Effector memory CD8-positive, alpha-beta T cell (primary cell): ENCODE data around the gene DKK2.

Experiments
- ATAC-seq: fragments of 150-1000 bp; cut with Tn5 transposase; replicated peaks from 2 replicates; pipeline ENCODE4 v1.10.0; 2021; ENCODE audit warnings: mild to moderate bottlenecking, moderate library complexity
- DNase-seq, 3 experiments: peaks; one replicate each; pipeline ENCODE4 v3.0.0; 2021
- H3K27ac Mint-ChIP-seq, 2 donors: one replicate each; pipeline ENCODE4 v1.8.0; 2022; ENCODE audit warnings: mild to moderate bottlenecking in 2 of 2, mixed read lengths in 2 of 2, moderate library complexity in 2 of 2
- H3K27me3 Mint-ChIP-seq, 2 donors: one replicate each; pipeline ENCODE4 v1.8.0; 2022; ENCODE audit warnings: mixed read lengths in 2 of 2
- H3K36me3 Mint-ChIP-seq: one replicate; pipeline ENCODE4 v1.8.0; 2022; ENCODE audit warnings: mild to moderate bottlenecking, moderate library complexity, mixed read lengths; ENCODE audit not compliant: insufficient read depth
- H3K4me1 Mint-ChIP-seq, 2 donors: one replicate each; pipeline ENCODE4 v1.8.0; 2022; ENCODE audit warnings: low read depth in 2 of 2, mixed read lengths in 2 of 2
- H3K4me3 Mint-ChIP-seq, 2 donors: one replicate each; pipeline ENCODE4 v1.8.0; 2022; ENCODE audit warnings: mild to moderate bottlenecking in 2 of 2, mixed read lengths in 2 of 2, moderate library complexity in 2 of 2
- H3K9me3 Mint-ChIP-seq, 2 donors: one replicate each; pipeline ENCODE4 v1.8.0; 2022; ENCODE audit warnings: mixed read lengths in 2 of 2

DKK2 gene

DNA sequence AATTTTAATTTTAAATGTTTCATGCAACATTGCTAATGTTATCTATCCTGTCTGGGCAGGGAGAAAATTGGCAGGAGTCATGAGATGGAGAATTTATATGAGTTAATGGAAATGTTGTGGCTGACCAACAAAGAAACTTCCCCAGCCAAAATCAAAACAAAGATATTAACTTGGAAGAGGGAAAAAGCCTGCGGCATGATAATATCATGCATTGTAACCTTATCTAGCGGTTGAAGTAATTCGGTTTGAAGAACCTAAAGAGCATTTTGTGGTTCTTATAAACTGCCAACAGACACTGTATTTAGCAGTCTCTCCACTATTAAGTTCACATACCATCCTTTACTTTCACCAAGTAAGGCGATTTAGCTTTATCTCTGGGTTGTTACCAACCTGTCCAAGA is 42.3 kb downstream of the DKK2 start:
- ATAC-seq (no peak), DNase-seq (no peak)
- no peaks in the 10 kb centered on the region for H3K27me3 Mint-ChIP-seq
- H3K9me3 Mint-ChIP-seq, result peaks cover 0 to 9% of the 10 kb centered on the region in 2 donors
- H3K27ac Mint-ChIP-seq, result no peak overlapping the region
- H3K4me3 Mint-ChIP-seq, result no peak overlapping the region
- no peaks in the 10 kb centered on the region for H3K36me3 Mint-ChIP-seq
- H3K4me1 Mint-ChIP-seq, result no peaks in the 10 kb centered on the region

DNA sequence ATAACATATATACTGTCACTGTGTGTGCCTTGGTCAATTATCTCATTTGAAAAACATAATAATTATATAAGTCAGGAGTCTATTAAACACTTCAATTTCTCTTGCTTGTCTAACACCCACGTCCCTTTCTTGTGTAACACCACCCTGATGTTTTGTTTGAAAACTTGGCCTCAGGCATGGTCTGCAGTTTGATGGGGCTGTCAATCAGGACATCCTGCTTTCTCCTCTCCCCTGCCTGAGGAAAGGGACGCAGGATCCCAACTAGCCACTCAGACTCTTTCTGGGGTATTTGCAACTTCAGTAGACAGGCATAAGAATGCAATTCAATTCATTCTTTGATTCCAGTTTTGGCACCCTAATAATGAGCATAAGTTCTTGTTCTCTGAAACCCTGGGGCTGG is 48.8 kb downstream of the DKK2 start:
- Mint-ChIP-seq H3K27me3 (no peaks in the 10 kb centered on the region), H3K9me3 (peaks cover 0 to 6% of the 10 kb centered on the region in 2 donors), H3K4me1 (no peaks in the 10 kb centered on the region), H3K36me3 (no peaks in the 10 kb centered on the region), H3K27ac (no peak overlapping the region), H3K4me3 (no peak overlapping the region)
- ATAC-seq, result no peak
- DNase-seq, result no peak

DNA sequence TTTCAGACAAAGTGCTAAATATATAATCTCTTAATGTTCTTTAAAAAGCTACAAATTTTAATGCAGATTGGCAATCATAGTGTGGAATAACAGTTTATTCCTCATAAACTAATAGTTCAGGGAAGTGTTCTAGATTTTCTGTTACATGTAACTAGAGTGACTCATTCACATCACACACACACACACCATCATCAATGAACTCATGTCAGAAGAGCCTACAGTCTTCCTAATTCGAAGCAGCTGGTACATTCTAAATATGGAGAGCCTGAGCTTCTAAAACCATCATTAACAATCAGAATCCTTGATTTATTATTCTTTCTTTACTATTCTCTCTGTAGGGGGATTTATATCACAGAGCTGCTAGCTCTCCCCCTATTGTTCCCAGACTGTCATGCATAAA is 49.6 kb downstream of the DKK2 start:
- no peak for ATAC-seq
- H3K36me3 Mint-ChIP-seq, result no peaks in the 10 kb centered on the region

DNA sequence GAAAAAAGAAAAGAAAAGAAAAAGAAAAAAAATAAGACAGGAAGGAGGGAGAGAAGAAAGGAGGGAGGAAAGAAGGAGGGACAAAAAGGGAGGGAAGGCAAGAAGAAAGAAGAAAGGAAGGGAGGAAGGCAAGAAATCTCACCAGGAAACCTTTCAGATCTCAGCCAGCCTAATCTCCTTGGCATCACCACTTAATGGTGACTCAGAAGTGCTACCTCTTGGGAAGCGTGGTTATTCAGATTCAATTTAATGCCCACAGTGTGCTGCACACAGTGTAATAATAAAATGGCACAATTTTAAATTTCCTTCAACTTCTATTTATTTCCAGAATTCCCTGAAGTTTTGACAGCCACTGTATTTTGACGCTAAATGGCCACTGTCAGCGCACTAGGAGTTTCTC is 50.3 kb downstream of the DKK2 start:
- Mint-ChIP-seq H3K4me3 (no peak overlapping the region), H3K9me3 (no peaks in the 10 kb centered on the region), H3K4me1 (no peaks in the 10 kb centered on the region), H3K27me3 (no peaks in the 10 kb centered on the region), H3K27ac (no peak overlapping the region), H3K36me3 (no peaks in the 10 kb centered on the region)
- ATAC-seq (no peak), DNase-seq (no peak)

More for the DNA sequence above, 49.6 kb downstream of the DKK2 start:
- no peaks in the 10 kb centered on the region for H3K27me3 Mint-ChIP-seq
- DNase-seq, result no peak
- no peak overlapping the region for H3K4me3 Mint-ChIP-seq
- no peak overlapping the region for H3K27ac Mint-ChIP-seq
- no peaks in the 10 kb centered on the region for H3K4me1 Mint-ChIP-seq
- H3K9me3 Mint-ChIP-seq, result peaks cover 0 to 4% of the 10 kb centered on the region in 2 donors

DNA sequence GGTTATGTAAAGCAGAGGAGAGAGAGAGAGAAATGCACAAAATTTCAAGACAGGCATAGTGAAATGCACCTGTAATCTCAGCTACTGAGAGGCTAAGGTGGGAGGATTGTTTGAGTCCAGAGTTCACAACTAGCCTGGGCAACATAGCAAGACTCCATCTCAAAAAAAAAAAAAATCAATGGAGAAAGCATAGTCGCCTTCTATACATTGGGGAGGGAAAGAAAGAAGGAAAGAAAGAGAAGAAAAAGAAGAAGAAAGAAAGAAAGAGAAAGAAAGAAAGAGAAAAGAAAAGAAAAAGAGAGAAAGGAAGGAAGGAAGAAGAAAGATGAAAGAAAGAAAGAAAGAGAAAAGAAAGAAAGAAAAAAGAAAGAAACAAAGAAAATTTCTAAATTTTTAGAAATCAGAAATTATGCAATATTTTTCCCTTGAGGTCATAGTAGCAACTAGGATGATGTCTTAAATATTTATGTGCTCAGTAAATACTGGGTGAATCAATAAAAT is 53.4 kb downstream of the DKK2 start:
- ATAC-seq (no peak), DNase-seq (no peak)
- Mint-ChIP-seq H3K4me3 (no peak overlapping the region), H3K9me3 (no peaks in the 10 kb centered on the region), H3K4me1 (no peaks in the 10 kb centered on the region), H3K27ac (no peak overlapping the region), H3K36me3 (no peaks in the 10 kb centered on the region), H3K27me3 (no peaks in the 10 kb centered on the region)

DNA sequence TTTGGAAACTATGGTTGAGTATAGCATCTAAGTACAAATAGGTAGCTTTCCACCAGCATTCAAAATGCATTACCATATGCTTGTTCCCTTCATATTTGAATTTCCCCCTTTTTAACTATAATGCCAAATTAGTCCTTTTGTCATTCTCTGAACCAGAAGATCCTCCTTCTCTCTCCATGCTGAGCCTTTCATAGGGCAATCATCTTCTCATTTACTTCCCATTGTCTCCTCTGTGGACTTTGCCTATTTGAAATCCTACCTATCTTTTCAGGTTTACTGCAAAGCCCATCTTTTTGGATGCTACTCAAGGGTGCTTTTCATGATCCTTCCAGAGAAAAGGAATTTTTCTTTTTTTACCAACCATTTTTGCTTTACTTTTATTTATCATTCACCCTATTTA is 54.7 kb downstream of the DKK2 start:
- no peak for DNase-seq
- H3K27me3 Mint-ChIP-seq, result no peaks in the 10 kb centered on the region
- peaks cover 4 to 8% of the 10 kb centered on the region in 2 donors for H3K9me3 Mint-ChIP-seq
- no peaks in the 10 kb centered on the region for H3K4me1 Mint-ChIP-seq
- no peaks in the 10 kb centered on the region for H3K36me3 Mint-ChIP-seq
- no peak overlapping the region for H3K27ac Mint-ChIP-seq
- no peak for ATAC-seq
- H3K4me3 Mint-ChIP-seq, result no peak overlapping the region

DNA sequence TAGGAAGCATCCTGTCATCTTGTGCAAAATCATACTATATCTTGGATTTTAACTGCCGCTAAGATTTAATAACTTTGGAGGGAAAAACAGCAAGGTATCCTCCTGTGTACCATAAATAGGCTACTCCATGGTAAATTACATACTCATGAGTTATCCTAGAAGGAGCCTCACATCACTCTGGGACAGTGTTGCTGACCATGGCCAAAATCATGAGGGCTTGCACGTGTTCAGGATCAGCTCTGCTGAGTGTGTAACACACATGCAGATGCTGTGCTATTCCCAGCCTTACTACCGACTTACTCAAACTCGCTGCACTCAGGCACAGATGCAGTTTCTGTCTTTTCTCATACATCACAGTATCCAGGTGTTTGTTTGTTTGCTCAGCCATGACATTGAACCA is 56.6 kb downstream of the DKK2 start:
- Mint-ChIP-seq H3K4me3 (no peak overlapping the region), H3K9me3 (peaks cover 8 to 23% of the 10 kb centered on the region in 2 donors), H3K4me1 (no peaks in the 10 kb centered on the region), H3K27me3 (no peaks in the 10 kb centered on the region), H3K36me3 (no peaks in the 10 kb centered on the region), H3K27ac (no peak overlapping the region)
- DNase-seq (no peak), ATAC-seq (no peak)

DNA sequence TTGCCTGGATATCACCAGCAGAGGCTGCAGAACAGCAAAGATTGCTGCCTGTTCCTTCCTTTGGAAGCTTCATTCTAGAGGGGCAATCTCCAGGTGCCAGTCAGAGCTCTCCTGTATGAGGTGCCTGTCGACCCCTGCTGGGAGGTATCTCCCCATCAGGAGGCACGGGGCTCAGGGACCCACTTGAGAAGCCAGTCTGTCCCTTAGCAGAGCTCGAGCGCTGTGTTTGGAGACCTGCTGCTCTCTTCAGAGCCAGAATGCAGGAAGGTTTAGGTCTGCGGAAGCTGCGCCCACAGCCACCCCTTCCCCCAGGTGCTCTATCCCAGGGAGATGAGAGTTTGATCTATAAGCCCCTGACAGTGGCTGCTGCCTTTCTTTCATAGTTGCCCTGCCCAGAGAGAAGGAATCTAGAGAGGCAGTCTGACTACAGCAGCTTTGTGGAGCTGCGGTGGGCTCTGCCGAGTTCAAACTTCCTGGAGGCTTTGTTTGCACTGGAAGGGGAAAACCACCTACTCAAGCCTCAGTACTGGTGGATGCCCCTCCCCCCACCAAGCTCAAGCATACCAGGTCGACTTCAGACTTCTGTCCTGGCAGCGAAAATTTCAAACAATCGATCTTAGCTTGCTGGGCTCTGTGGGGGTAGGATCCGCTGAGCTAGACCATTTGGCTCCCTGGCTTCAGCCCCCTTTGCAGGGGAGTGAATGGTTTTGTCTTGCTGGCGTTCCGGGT is 57.9 kb downstream of the DKK2 start:
- peaks cover 8 to 26% of the 10 kb centered on the region in 2 donors for H3K9me3 Mint-ChIP-seq
- no peaks in the 10 kb centered on the region for H3K36me3 Mint-ChIP-seq
- no peaks in the 10 kb centered on the region for H3K27me3 Mint-ChIP-seq
- DNase-seq (no peak), ATAC-seq (no peak)
- no peaks in the 10 kb centered on the region for H3K4me1 Mint-ChIP-seq
- H3K4me3 Mint-ChIP-seq, result no peak overlapping the region
- no peak overlapping the region for H3K27ac Mint-ChIP-seq

DNA sequence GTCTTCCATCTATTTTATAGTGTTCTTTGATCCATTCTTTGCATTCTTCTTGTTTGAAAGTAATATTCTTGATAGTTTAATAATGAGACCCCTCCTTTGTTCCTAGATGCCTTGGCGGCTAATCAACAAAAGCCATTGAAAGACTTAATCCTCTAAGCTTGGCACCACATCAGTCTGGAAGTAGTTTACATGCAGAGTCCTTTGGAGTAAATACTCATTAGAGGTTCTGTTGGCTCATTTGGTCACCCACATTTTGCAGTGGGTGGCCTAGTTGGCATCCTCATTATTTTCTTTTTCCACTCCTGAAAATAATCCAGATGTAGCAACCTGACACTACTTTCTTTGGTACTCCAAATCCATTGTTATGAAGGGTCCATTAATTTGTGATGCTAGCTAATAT is 64.5 kb downstream of the DKK2 start:
- ATAC-seq, result no peak
- no peaks in the 10 kb centered on the region for H3K27me3 Mint-ChIP-seq
- no peaks in the 10 kb centered on the region for H3K36me3 Mint-ChIP-seq
- no peaks in the 10 kb centered on the region for H3K4me1 Mint-ChIP-seq
- no peak for DNase-seq
- no peak overlapping the region for H3K4me3 Mint-ChIP-seq
- H3K27ac Mint-ChIP-seq, result no peak overlapping the region
- H3K9me3 Mint-ChIP-seq, result peaks cover 7 to 18% of the 10 kb centered on the region in 2 donors

DNA sequence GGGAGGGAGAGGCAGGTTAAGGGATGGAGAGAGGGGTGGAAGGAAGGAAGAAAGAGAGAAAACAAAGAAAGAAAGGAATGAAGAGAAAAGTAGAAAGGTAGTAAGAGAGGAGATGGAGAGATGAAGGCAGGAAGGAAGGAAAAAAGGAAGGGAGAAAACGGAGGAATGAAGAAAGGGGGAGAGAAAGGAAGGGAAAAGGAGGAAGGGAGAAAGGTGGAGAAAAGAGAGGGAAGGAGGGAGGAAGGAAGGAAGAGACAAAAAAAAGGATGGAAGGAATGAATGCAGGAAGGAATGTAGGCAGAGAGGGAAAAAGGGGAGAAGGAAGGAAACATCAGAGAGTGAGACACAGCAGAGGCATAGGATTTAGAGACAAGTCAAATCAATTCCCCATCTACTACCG is 68.2 kb downstream of the DKK2 start:
- H3K36me3 Mint-ChIP-seq, result no peaks in the 10 kb centered on the region
- ATAC-seq (no peak), DNase-seq (no peak)
- no peaks in the 10 kb centered on the region for H3K27me3 Mint-ChIP-seq
- no peaks in the 10 kb centered on the region for H3K4me1 Mint-ChIP-seq
- no peak overlapping the region for H3K4me3 Mint-ChIP-seq
- no peak overlapping the region for H3K27ac Mint-ChIP-seq
- peaks cover 0 to 5% of the 10 kb centered on the region in 2 donors for H3K9me3 Mint-ChIP-seq

DNA sequence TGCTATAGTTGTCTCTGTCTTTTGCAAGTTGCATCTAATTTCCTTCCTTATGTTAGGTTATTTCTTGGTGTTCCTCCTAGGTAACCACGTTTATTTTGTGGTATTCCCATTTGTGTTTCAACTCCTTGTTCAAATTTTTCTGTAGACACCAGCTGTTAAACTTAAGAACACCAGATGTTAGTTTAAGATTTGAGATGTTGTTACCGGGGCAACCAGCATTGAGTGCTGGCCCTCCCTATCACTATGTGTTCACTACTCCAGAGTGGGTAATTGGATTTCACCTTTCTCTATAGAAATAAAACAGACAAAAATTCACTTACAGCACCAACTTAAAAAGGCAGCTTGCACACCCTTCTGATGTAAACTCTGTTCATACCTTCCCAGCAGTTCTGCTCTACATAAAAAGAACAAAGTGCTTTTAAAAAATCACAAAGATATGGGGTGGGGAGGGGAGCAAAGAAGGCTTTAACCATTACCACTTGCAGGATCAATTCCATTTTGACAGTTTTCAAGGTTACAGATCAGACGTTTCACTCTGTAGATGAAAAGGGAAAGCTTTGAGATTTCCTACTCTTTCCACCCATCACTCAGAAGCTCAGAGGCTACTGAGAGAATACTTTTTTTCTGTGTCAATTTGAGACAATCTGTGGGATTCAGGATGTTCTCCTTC is 82.9 kb downstream of the DKK2 start:
- Mint-ChIP-seq H3K36me3 (no peaks in the 10 kb centered on the region), H3K27me3 (no peaks in the 10 kb centered on the region), H3K4me3 (no peak overlapping the region), H3K4me1 (no peaks in the 10 kb centered on the region), H3K9me3 (peaks cover 4 to 6% of the 10 kb centered on the region in 2 donors), H3K27ac (no peak overlapping the region)
- DNase-seq (no peak), ATAC-seq (no peak)

DNA sequence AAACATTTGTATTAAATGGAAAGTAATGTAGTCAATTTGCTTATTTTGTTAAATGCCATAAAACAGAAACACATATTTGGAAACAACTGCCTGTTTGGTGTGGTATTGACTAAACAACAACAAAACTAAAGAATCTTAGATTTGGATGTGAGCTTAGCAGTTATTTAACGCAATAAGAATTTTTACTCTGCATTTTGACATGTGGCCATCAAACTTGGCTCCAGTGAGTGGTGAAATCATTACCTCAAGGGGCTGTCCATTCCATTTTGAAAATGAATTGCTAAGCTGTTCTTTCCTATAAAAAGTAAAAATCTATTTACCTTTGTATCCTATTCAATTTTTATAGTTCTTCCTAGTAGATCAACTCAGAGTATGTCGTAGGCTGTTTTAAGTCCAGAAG is 84.2 kb downstream of the DKK2 start:
- H3K4me3 Mint-ChIP-seq, result no peak overlapping the region
- ATAC-seq (no peak), DNase-seq (no peak)
- H3K27ac Mint-ChIP-seq, result no peak overlapping the region
- no peaks in the 10 kb centered on the region for H3K4me1 Mint-ChIP-seq
- H3K36me3 Mint-ChIP-seq, result no peaks in the 10 kb centered on the region
- peaks cover 4 to 6% of the 10 kb centered on the region in 2 donors for H3K9me3 Mint-ChIP-seq
- H3K27me3 Mint-ChIP-seq, result no peaks in the 10 kb centered on the region

DNA sequence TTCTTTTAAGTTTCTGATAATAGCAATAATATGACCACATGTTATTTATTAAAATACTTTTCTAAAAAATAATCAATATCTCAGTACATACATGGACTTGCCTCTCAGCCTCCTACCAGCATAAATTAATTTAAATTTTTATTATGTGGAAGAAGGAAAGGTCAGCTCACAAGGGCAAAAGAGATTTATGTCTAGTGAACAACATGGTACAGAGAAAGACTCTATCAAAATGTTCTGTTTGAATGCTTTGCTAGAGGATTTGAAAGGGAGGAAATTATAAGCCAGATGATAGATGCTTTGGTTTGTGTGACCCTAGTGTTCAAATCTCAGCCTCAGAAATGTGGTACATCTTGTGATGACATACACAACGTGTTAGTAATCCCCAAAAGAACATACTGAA is 94.3 kb downstream of the DKK2 start:
- Mint-ChIP-seq H3K9me3 (peaks cover 0 to 5% of the 10 kb centered on the region in 2 donors), H3K4me3 (no peak overlapping the region), H3K27me3 (no peaks in the 10 kb centered on the region), H3K36me3 (peaks cover 2% of the 10 kb centered on the region), H3K4me1 (no peaks in the 10 kb centered on the region), H3K27ac (no peak overlapping the region)
- DNase-seq (no peak), ATAC-seq (no peak)

DNA sequence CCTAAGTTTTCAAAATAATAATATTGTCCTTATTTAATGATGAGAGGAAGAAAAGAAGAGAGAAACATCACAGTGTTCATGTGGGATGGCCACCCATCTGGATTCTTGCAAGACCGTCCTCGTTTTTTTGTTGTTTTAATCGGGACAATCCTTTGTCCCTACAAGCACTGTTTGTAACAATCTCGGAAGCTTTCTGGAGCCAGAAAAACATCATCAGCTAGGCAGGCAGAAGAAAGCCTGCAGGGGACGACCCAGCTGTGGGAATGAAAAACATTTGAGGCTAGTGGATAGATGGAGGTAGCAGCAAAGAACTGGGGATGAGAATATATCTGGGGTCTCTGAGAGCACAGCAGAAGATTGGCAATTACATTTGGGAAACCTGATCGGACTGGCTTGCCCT is 105.6 kb downstream of the DKK2 start:
- no peak overlapping the region for H3K4me3 Mint-ChIP-seq
- no peaks in the 10 kb centered on the region for H3K27me3 Mint-ChIP-seq
- DNase-seq (no peak), ATAC-seq (no peak)
- no peak overlapping the region for H3K27ac Mint-ChIP-seq
- H3K36me3 Mint-ChIP-seq, result no peaks in the 10 kb centered on the region
- H3K9me3 Mint-ChIP-seq, result peaks cover 2 to 6% of the 10 kb centered on the region in 2 donors
- no peaks in the 10 kb centered on the region for H3K4me1 Mint-ChIP-seq
